ENCODE measurements around the gene SRGAP3. TPM values are rescaled to one million over a fixed set of nuclear protein-coding genes. Genes with fewer than 3 reads are reported as not detected.
A peak's percentile ranks its signal among the peaks of the same experiment; 100 is the strongest.

SRGAP3 gene
- total and polyA plus RNA-seq, 7 donors: 0.69 to 7.7 (median 5.8) TPM

DNA sequence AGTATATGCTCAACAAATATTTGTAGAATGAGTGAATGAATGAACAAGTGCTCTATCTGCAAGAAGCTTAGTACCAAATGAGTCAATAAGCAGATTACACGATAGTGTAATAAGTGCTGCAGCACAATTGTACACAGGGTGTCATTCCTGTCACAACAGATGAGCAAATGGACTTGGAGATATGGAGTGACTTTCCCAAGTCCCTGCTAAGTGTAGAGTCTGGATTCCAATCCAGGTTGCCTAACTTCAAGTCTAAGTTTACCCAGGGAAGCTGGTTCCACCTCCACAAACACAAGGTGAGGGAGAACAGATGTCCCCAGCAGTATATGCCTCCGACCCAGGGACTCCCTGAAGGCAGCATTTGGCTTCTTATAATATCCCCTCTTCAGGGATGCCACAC lies 208.4 kb downstream of the SRGAP3 start:
- TF ChIP-seq POLR2AphosphoS5 (IDR thresholded peaks at IDR 0.05) (no peak), EP300 (IDR thresholded peaks at IDR 0.05) (no peak), POLR2A (IDR thresholded peaks at IDR 0.05) (no peak)
- Histone ChIP-seq H3K4me1 (peaks cover 0 to 19% (median 17%) of the 10 kb centered on the region in 4 donors), H3K9me3 (no peaks in the 10 kb centered on the region), H3K27ac (no peak overlapping the region), H3K27me3 (no peaks in the 10 kb centered on the region), H3K36me3 (no peaks in the 10 kb centered on the region), H3K4me3 (no peak overlapping the region)
- 66 to 90% methylated on average over 2 of the region's 2 CpGs for WGBS, 2 donors
- no peak for DNase-seq
- intact Hi-C loops (cut with DNase I): no loop called here

GRCh38 chr3:9037144-9037711 lies 212.2 kb downstream of the SRGAP3 start:
- Histone ChIP-seq H3K9me3 (no peaks in the 10 kb centered on the region), H3K4me3 (peak overlapping the region in 1 of 4 donors; percentile 8), H3K4me1 (peaks cover 0 to 23% (median 18%) of the 10 kb centered on the region in 4 donors), H3K27ac (peak overlapping the region; percentile 27 to 77 (median 66)), H3K36me3 (no peaks in the 10 kb centered on the region), H3K27me3 (no peaks in the 10 kb centered on the region)
- TF ChIP-seq POLR2A (IDR thresholded peaks at IDR 0.05) (no peak), POLR2AphosphoS5 (IDR thresholded peaks at IDR 0.05) (peak in 1 of 4 donors; percentile 2), EP300 (IDR thresholded peaks at IDR 0.05) (no peak)
- TF ChIP-seq, protein P1, sequence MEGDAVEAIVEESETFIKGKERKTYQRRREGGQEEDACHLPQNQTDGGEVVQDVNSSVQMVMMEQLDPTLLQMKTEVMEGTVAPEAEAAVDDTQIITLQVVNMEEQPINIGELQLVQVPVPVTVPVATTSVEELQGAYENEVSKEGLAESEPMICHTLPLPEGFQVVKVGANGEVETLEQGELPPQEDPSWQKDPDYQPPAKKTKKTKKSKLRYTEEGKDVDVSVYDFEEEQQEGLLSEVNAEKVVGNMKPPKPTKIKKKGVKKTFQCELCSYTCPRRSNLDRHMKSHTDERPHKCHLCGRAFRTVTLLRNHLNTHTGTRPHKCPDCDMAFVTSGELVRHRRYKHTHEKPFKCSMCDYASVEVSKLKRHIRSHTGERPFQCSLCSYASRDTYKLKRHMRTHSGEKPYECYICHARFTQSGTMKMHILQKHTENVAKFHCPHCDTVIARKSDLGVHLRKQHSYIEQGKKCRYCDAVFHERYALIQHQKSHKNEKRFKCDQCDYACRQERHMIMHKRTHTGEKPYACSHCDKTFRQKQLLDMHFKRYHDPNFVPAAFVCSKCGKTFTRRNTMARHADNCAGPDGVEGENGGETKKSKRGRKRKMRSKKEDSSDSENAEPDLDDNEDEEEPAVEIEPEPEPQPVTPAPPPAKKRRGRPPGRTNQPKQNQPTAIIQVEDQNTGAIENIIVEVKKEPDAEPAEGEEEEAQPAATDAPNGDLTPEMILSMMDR (IDR thresholded peaks at IDR 0.05): no peak
- peak; percentile 85 for DNase-seq
- 82 to 88% methylated on average over 12 of the region's 12 CpGs for WGBS, 2 donors
- intact Hi-C loops (cut with DNase I): no loop called here

- Histone ChIP-seq H3K27ac (peak overlapping the region; percentile 27 to 77 (median 66)), H3K4me3 (peak overlapping the region in 1 of 4 donors; percentile 8), H3K9me3 (no peaks in the 10 kb centered on the region), H3K36me3 (no peaks in the 10 kb centered on the region), H3K4me1 (peaks cover 0 to 23% (median 18%) of the 10 kb centered on the region in 4 donors), H3K27me3 (no peaks in the 10 kb centered on the region)
- peak; percentile 93 for DNase-seq
- intact Hi-C loops (cut with DNase I): no loop called here
- peak; percentile 29 to 63 (median 37) for TF ChIP-seq POLR2AphosphoS5 (IDR thresholded peaks at IDR 0.05)
- TF ChIP-seq, protein P1 (IDR thresholded peaks at IDR 0.05): no peak
- TF ChIP-seq POLR2A (IDR thresholded peaks at IDR 0.05): no peak
- 59 to 75% methylated on average over 9 of the region's 9 CpGs for WGBS, 2 donors
These were observed 212.9 kb downstream of the SRGAP3 start for GRCh38 chr3:9036404-9037131.

- Histone ChIP-seq H3K36me3 (no peaks in the 10 kb centered on the region), H3K27ac (peak overlapping the region in 2 of 4 donors; percentile 74 to 77), H3K4me1 (peaks cover 0 to 23% (median 18%) of the 10 kb centered on the region in 4 donors), H3K4me3 (no peak overlapping the region), H3K9me3 (no peaks in the 10 kb centered on the region), H3K27me3 (no peaks in the 10 kb centered on the region)
- intact Hi-C loops (cut with DNase I): no loop called here
- no peak for TF ChIP-seq POLR2AphosphoS5 (IDR thresholded peaks at IDR 0.05)
- TF ChIP-seq EP300 (IDR thresholded peaks at IDR 0.05): no peak
- no peak for TF ChIP-seq POLR2A (IDR thresholded peaks at IDR 0.05)
- TF ChIP-seq, protein P1 (IDR thresholded peaks at IDR 0.05): no peak
- no peak for DNase-seq
- 85 to 87% methylated on average over 2 of the region's 2 CpGs for WGBS, 2 donors
These were observed 213.5 kb downstream of the SRGAP3 start for GRCh38 chr3:9035961-9036360.

- TF ChIP-seq EP300 (IDR thresholded peaks at IDR 0.05) (no peak), POLR2A (IDR thresholded peaks at IDR 0.05) (no peak), POLR2AphosphoS5 (IDR thresholded peaks at IDR 0.05) (no peak)
- TF ChIP-seq, protein P1 (IDR thresholded peaks at IDR 0.05): no peak
- Histone ChIP-seq H3K4me1 (peaks cover 0 to 23% (median 18%) of the 10 kb centered on the region in 4 donors), H3K4me3 (no peak overlapping the region), H3K27me3 (no peaks in the 10 kb centered on the region), H3K27ac (no peak overlapping the region), H3K9me3 (no peaks in the 10 kb centered on the region), H3K36me3 (no peaks in the 10 kb centered on the region)
- no peak for DNase-seq
- intact Hi-C loops (cut with DNase I): no loop called here
- WGBS, 2 donors: 62 to 72% methylated on average over 4 of the region's 4 CpGs
These were observed 214.0 kb downstream of the SRGAP3 start for GRCh38 chr3:9035473-9035872.
